Tibial nerve (tissue), 4 donors: ENCODE data around the gene LRP4. TPM values are rescaled to one million over a fixed set of nuclear protein-coding genes. Genes with fewer than 3 reads are reported as not detected.
A peak's percentile ranks its signal among the peaks of the same experiment; 100 is the strongest.
"Not testable (repeated sequence)": the region's sequence is repeated elsewhere in the genome, so short reads cannot be mapped to it uniquely, and the experiment has no call there.

Experiments
- DNase-seq, 2 donors: peaks; one replicate each; pipeline ENCODE4 v3.0.0-alpha.2; 2019; ENCODE audit warnings: low spot score in 2 of 2
- H3K27ac ChIP-seq, 4 donors: fragments of 200-600 bp; sonication (generic) in 3 of 4; one replicate each; pipeline ENCODE4 v1.5.1; 2017 to 2019; ENCODE audit warnings: mild to moderate bottlenecking in 1 of 4
- H3K27me3 ChIP-seq, 2 donors: fragments of 200-600 bp; sonication (generic) in 1 of 2; one replicate each; pipeline versions ENCODE4 v1.5.1 to v1.6.0; 2017 to 2019
- H3K36me3 ChIP-seq, 3 donors: fragments of 200-600 bp; sonication (generic); one replicate each; pipeline ENCODE4 v1.5.1; 2018 to 2019
- H3K4me1 ChIP-seq, 4 donors: fragments of 200-600 bp; sonication (generic) in 3 of 4; one replicate each; pipeline ENCODE4 v1.5.1; 2017 to 2019
- H3K4me3 ChIP-seq, 4 donors: fragments of 200-600 bp; sonication (generic) in 3 of 4; one replicate each; pipeline ENCODE4 v1.5.1; 2017 to 2019; ENCODE audit warnings: mild to moderate bottlenecking in 1 of 4, moderate library complexity in 1 of 4
- H3K9me3 ChIP-seq, 4 donors: fragments of 200-600 bp; sonication (generic) in 3 of 4; one replicate each; pipeline ENCODE4 v1.5.1; 2017 to 2019
- EP300 ChIP-seq, 2 donors: sonication (generic); formaldehyde crosslinking; IDR thresholded peaks; one replicate each; pipeline ENCODE4 v1.6.1; 2017; ENCODE audit warnings: antibody characterized with exemption in 2 of 2, mild to moderate bottlenecking in 1 of 2
- POLR2A ChIP-seq, 2 donors: fragments of 450-650 bp; IDR thresholded peaks; one replicate each; pipeline ENCODE4 v1.6.1; 2017; ENCODE audit warnings: antibody characterized with exemption in 2 of 2, mild to moderate bottlenecking in 2 of 2, moderate library complexity in 2 of 2
- WGBS, 2 donors: methylation state at CpG; one replicate each; pipeline ENCODE4 v1.1.5; 2018; 5-methylcytosine and 5-hydroxymethylcytosine counted together
- total RNA-seq, 4 donors: library from RNA; depleted of rRNA; stranded (reverse); fragments of >200 nt; gene quantifications; one replicate each; pipeline ENCODE4 v1.1.0, GENCODE V29; 2016
- TF ChIP-seq, protein P1 (sequence below), 5 experiments: fragments of 200-600 bp in 3 of 5; fragments of 450-650 bp in 2 of 5; sonication (generic) in 3 of 5; IDR thresholded peaks; one replicate each; pipeline ENCODE4 v1.5.1; 2016 to 2019; ENCODE audit warnings: antibody characterized with exemption in 5 of 5, mild to moderate bottlenecking in 3 of 5, moderate library complexity in 2 of 5

Gene LRP4
- total RNA-seq, 4 donors from 2014 or later, result 24.3 to 105 (median 52.9) TPM

GRCh38 chr11:46936138-46937110, 18.1 kb upstream of the LRP4 start, which contains the start of gene CSTPP1:
Gene CSTPP1 (plus strand): TSS chr11:46936761. CDS start chr11:46936806, 45 bp downstream.
- H3K4me1 ChIP-seq, result peaks cover 0 to 15% (median 6%) of the 10 kb centered on the region in 4 donors
- DNase-seq, result peak; percentile 90 to 91
- 21 to 29% methylated on average over 29 to 41 of the region's 41 CpGs for WGBS, 2 donors
- peak within 1 kb of the TSS; percentile 45 to 69 (median 62) for H3K4me3 ChIP-seq
- peaks cover 0 to 13% (median 0%) of the 10 kb centered on the region in 3 donors for H3K36me3 ChIP-seq
- peaks cover 0 to 4% of the 10 kb centered on the region in 2 donors for H3K27me3 ChIP-seq
- H3K9me3 ChIP-seq, result no peaks in the 10 kb centered on the region
- TF ChIP-seq, protein P1, sequence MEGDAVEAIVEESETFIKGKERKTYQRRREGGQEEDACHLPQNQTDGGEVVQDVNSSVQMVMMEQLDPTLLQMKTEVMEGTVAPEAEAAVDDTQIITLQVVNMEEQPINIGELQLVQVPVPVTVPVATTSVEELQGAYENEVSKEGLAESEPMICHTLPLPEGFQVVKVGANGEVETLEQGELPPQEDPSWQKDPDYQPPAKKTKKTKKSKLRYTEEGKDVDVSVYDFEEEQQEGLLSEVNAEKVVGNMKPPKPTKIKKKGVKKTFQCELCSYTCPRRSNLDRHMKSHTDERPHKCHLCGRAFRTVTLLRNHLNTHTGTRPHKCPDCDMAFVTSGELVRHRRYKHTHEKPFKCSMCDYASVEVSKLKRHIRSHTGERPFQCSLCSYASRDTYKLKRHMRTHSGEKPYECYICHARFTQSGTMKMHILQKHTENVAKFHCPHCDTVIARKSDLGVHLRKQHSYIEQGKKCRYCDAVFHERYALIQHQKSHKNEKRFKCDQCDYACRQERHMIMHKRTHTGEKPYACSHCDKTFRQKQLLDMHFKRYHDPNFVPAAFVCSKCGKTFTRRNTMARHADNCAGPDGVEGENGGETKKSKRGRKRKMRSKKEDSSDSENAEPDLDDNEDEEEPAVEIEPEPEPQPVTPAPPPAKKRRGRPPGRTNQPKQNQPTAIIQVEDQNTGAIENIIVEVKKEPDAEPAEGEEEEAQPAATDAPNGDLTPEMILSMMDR (IDR thresholded peaks at IDR 0.05), result peak in 1 of 5 experiments; percentile 28
- TF ChIP-seq EP300 (IDR thresholded peaks at IDR 0.05) (peak in 1 of 2 donors; percentile 72), POLR2A (IDR thresholded peaks at IDR 0.05) (no peak)
- peak within 1 kb of the TSS in 3 of 4 donors; percentile 37 to 67 (median 66) for H3K27ac ChIP-seq

GRCh38 chr11:46930089-46930488, 11.7 kb upstream of the LRP4 start:
- H3K4me1 ChIP-seq, result no peaks in the 10 kb centered on the region
- H3K27me3 ChIP-seq, result peaks cover 0 to 4% of the 10 kb centered on the region in 2 donors
- TF ChIP-seq EP300 (IDR thresholded peaks at IDR 0.05) (no peak), POLR2A (IDR thresholded peaks at IDR 0.05) (no peak)
- TF ChIP-seq, protein P1 (IDR thresholded peaks at IDR 0.05), result no peak
- 87 to 88% methylated on average over 1 of the region's 1 CpG for WGBS, 2 donors
- no peaks in the 10 kb centered on the region for H3K36me3 ChIP-seq
- no peak overlapping the region for H3K4me3 ChIP-seq
- H3K9me3 ChIP-seq, result no peaks in the 10 kb centered on the region
- no peak for DNase-seq
- H3K27ac ChIP-seq, result no peak overlapping the region

GRCh38 chr11:46928701-46929100, 10.4 kb upstream of the LRP4 start:
- WGBS, 2 donors, result 85 to 87% methylated on average over 1 of the region's 1 CpG
- H3K27ac ChIP-seq, DNase-seq, H3K4me3 ChIP-seq, H3K27me3 ChIP-seq, H3K9me3 ChIP-seq, H3K4me1 ChIP-seq, H3K36me3 ChIP-seq: not testable (repeated sequence)

DNA sequence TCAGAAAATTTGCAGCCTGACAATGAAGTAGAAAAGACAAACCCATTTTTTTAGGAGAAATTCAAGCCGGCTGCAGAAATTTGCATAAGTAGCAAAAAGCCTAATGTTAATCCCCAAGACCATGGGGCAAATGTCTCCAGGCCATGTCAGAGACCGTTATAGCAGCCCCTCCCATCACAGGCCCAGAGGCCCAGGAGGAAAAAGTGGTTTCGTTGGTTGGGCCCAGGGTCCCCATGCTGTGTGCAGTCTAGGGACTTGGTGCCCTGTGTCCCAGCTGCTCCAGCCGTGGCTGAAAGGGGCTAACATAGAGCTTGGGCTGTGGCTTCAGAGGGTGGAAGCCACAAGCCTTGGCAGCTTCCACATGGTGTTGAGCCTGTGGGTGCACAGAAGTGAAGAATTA, 9.6 kb upstream of the LRP4 start:
- H3K4me3 ChIP-seq, H3K4me1 ChIP-seq, H3K27ac ChIP-seq, H3K36me3 ChIP-seq, H3K27me3 ChIP-seq, H3K9me3 ChIP-seq, DNase-seq: not testable (repeated sequence)
- 76 to 83% methylated on average over 4 of the region's 4 CpGs for WGBS, 2 donors

GRCh38 chr11:46920755-46921154, 2.4 kb upstream of the LRP4 start:
- WGBS, 2 donors, result 50 to 54% methylated on average over 4 of the region's 4 CpGs
- H3K4me1 ChIP-seq, result peaks cover 0 to 46% (median 16%) of the 10 kb centered on the region in 4 donors

More at GRCh38 chr11:46920755-46921154, 2.4 kb upstream of the LRP4 start:
- peak in 1 of 2 donors; percentile 61 for DNase-seq
- TF ChIP-seq, protein P1 (IDR thresholded peaks at IDR 0.05), result no peak
- peak in 1 of 2 donors; percentile 41 for TF ChIP-seq EP300 (IDR thresholded peaks at IDR 0.05)
- Histone ChIP-seq H3K36me3 (no peaks in the 10 kb centered on the region), H3K4me3 (no peak overlapping the region), H3K27me3 (peaks cover 0 to 17% of the 10 kb centered on the region in 2 donors), H3K27ac (peak overlapping the region in 2 of 4 donors; percentile 36 to 57), H3K9me3 (no peaks in the 10 kb centered on the region)
